ENCODE measurements around the gene TDRD3.

Gene TDRD3

DNA sequence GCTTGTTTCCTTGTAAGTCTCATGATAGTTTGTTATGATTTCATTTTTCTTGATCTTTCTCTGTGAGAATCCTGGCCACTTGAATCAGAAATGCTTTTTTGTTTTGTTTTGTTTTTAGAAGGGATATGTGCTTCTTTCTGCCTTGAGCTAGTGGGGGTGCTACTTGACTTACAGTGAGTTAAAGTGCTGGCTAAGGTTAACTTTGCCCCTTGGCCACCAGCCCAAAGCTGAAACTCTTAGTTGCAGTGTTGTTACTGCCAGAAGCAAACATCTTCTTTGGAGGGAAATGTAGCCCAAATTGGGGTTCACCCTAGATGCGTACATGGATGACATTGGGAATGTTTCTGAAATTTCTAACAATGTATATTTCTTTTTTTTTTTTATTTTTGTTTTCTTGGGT is 57.4 kb downstream of the TDRD3 start:
- no peak for DNase-seq (ENCODE audit: low read depth)

DNA sequence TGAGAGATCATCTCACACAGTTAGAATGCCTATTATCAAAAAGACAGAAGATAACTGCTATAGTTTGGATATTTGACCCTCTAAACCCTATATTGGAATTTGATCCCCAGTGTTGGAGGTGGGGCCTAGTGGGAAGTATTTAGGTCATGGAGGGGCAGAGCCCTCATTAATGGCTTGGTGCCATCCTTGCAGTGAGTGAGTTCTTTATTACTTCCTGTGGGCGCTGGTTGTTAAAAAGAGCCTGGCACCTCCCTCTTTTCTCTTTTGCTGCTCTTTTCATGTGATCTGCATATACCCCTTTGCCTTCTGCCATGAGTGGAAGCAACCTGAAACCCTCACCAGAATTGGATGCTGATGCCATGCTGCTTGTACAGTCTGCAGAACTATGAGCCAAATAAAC is 66.8 kb downstream of the TDRD3 start:
- no peak for DNase-seq (ENCODE audit: low read depth)

DNA sequence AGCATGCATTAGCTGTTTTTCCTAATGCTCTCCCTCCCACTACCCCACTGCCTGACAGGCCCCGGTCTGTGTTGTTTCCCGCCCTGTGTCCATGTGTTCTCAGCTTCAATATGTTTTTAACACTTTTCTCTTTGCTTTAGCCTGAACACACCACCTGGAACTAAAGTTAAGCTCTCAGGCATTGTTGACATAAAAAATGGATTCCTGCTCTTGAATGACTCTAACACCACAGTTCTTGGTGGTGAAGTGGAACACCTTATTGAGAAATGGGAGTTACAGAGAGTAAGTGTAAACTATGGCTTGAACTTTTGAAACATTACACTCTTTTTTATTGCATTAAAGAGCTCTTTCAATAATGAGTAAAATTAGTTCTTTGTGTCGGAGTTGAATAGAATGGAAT is 70.1 kb downstream of the TDRD3 start:
- no peak for DNase-seq (ENCODE audit: low read depth)

DNA sequence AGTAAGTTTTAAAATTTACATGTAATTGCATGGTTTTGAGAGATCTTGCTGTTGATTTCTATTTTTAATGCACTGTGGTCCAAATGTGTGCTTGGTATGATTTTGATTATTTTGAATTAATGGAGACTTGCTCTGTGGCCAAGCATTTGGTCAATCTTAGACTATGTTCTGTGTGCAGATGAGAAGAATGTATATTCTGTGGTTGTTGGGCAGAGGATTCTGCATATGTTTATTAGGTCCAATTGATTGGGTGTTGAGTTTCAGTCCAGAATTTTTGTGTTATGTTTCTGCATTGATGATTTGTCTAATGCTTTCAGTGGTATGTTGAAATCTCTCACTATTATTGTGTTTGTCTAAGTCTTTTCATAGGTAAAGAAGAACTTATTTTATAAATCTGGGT is 82.3 kb downstream of the TDRD3 start:
- DNase-seq (ENCODE audit: low read depth), result no peak

DNA sequence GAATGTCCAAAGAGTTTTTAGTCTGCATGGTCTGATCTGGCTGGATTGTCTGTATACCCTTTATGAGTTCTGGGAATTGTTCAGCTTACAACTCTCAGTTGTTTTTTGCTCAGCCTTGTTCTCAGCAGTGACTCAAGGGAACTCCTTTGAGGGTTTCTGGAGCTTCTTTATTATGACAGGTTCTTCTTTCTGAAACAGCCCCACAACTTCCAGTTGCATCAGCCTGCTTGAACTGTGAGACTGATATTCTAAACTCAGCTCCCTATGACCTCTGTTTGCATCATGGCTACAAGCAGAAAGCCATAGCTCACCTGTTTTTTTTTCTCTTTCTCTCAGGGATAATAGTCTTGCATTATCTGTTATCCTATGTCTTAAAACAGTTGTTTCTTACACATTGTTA is 85.0 kb downstream of the TDRD3 start:
- DNase-seq (ENCODE audit: low read depth), result peak; percentile 12

DNA sequence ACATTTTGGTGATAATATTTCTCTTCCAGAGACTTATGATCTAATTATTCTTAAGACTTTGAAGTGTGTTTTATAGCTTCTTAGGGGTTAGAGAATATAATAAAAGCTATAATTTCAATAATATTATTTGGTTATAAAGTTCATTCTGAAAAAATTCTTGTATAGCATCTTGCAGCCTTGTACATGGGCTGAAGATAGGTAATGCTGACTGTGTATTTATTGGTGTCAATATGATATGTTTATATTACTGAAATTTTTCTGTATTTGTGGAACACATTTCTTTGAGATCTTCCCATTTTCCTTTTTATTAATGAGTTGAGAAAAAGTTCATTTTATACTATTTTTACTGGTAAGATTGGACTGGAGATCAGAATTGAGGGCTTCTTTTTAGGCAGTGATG is 87.8 kb downstream of the TDRD3 start:
- DNase-seq (ENCODE audit: low read depth), result no peak

DNA sequence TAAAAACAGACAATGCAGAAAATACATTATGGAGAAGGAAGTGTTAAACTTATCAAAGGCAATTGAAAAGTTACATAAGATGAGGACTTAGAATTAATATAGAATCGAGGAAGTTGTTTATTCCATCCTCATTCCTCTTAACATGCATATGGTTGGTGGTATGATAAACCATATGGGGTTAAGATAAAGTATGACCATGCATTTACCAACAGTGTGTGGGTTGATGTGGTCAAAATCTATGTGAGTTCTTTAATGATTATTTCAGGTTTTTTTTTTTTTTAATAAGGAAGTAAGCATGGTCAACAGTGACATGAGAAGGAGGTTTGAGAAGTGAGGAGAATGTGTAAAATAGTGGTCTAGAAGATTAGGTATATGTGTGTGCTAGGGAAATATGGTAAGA is 94.5 kb downstream of the TDRD3 start:
- no peak for DNase-seq (ENCODE audit: low read depth)

DNA sequence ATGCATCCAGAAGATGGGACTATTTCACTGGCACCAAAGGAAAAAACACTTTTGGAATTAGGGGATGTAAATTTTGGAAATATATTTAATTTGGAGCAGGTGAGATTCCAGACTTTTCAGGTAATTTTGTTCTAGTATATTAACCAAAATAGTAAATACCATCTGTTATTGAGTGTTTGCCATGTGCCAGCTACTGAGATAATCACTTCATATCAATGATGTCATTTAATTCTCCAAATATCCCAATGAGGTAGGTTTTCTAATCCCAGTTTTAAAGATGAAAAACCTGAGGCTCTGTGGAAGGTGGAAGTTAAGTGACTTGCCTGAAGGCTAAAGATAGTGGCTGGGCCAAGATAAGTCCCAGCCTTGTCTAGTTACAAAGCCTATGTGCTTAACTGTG is 95.2 kb downstream of the TDRD3 start:
- no peak for DNase-seq (ENCODE audit: low read depth)

DNA sequence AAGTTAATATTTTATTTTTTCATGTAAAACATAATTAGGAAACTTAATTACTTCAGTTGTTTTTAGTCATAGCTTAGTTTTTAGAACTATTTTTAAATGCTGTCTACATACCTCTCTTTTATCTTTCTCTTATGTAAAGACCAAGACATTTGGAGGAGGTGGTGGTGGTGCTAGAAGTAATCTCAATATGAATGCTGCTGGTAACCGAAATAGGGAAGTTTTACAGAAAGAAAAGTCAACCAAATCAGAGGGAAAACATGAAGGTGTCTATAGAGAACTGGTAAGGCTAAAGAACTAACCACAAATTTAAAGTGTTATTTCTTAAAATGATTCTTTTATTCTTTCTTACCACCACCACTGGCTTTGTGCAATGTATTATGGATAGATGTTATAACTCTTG is 97.3 kb downstream of the TDRD3 start:
- DNase-seq (ENCODE audit: low read depth), result no peak

DNA sequence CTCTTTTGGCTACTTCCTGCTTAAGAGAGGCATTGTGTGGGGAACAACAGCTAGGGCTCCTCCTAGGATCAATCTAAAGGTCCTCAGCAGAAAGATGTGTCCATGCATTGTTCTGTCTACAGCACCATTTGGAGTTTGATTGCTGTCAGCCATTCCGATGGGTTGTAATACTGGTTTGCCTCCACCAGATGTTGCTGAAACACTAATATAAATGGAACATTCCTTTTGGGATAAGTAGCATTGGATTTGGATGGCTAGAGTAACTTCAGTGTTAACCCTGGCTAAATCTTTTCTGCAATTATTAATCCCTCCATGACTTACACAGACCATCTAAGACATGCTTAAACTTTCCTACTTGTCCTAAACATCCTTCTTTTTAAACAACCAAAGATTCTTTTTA is 104.2 kb downstream of the TDRD3 start:
- DNase-seq (ENCODE audit: low read depth), result no peak

DNA sequence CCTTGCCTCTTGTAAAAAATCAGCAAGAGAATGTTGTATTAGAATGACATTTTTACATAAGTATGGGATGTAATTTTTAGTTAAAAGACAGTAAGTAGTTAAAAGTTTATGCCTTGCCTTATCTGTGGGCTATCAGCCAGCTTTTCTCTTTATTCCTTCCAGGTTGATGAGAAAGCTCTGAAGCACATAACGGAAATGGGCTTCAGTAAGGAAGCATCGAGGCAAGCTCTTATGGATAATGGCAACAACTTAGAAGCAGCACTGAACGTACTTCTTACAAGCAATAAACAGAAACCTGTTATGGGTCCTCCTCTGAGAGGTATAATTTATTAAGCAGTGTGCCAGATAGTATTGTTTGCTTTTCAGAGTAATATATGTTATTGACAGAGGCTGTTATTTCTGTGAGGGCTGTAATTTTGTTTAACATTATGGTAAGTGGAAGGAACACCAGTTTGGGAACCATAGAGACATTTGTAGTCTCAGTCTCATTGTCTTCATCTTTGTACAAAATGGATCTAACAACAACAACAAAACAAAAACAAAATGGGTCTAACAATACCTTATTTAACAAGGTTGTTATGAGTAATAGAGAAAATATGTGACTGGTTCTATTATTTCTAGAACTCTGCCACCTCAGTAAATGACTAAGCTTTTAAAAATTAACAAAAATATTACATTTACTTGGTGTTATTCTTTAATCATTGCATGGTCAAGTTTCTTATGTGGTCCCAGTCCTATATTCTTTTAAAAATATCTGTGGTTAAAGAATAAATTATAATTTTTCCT is 112.8 kb downstream of the TDRD3 start:
- no peak for DNase-seq (ENCODE audit: low read depth)

DNA sequence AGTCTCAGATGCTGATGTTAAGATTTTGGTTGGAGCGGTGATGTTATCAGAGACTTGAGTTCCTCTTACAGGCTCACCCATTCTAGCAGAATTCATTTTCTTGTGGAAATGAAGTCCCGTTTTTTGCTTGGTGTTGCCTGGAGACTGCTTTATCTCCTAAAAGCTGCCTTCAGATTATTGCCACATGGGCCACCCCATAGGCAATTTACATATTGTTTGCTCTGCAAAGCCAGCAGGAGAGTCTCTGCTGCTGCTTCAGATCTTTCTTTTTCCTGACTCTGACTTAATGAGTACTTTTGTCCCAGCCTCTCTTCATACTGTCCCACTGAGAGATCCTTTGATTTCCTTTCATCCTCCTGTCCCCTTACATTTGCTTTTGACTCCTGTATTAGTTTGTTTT is 114.6 kb downstream of the TDRD3 start:
- no peak for DNase-seq (ENCODE audit: low read depth)

DNA sequence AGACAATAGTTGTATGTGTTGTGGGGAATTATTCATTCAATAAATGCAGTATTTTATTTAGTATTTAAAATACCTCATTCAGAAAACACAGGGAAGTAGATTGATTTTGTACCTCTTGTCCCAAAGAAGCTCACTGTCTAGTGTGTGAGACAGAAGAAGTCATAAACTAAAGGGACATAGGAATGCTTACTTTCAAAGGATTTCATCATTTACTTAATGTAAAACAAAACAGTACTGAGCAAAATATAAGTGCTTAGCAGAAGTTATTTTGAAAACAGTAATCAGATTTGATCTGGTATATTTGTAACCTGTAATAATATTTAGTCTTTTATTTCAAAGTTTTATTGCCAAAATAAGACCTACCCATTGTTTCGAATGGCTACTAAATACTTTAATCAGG is 117.9 kb downstream of the TDRD3 start:
- no peak for DNase-seq (ENCODE audit: low read depth)

DNA sequence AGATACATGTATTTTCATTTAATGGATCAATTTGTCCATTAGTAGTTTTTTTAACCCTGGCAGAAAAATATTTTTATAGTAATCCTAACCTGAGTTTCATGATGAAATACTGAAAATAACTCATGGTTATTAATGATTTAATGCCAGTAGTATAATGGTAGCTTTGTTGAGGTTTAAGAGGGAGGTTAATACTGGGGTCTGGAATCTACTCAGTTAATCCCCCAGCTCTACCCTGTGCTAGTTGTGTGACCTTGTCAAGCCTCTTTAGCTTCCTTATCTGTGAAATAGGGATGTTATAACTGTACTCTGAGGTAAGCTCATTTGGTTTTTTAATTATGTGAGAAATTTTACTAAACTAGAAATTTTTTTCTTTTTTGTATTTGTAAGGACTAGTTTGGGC is 122.5 kb downstream of the TDRD3 start:
- DNase-seq (ENCODE audit: low read depth), result no peak

DNA sequence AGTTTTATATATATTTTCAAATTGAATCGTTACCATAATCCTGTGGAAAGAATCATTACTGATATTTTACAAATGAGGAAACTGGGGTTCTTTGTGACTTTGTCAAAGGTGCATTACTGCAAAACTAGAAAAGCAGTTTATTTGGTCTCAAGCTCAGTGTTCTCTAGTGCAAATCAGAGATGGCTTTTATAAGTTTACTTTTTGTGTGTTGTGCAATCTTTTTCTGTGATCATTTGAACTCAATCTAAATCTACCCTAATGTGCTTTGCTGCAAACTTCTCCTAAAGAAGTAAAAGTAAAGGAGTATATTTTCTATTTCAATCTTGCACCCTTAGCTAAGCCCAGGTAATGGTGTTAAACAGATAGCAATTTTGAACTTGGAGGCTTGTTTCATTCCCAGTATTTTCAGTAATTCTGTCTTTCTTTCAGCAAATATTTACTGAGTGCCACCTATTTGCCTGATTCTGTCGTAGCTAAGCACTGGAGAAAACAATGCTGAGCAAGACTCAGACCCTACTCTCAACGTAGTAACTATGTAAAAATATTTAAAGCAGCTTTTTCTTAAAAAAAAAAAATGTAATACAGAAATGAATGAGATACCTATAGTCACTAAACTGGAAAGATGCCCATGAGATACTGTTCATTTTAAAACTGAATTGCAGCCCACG is 124.0 kb downstream of the TDRD3 start:
- no peak for DNase-seq (ENCODE audit: low read depth)

DNA sequence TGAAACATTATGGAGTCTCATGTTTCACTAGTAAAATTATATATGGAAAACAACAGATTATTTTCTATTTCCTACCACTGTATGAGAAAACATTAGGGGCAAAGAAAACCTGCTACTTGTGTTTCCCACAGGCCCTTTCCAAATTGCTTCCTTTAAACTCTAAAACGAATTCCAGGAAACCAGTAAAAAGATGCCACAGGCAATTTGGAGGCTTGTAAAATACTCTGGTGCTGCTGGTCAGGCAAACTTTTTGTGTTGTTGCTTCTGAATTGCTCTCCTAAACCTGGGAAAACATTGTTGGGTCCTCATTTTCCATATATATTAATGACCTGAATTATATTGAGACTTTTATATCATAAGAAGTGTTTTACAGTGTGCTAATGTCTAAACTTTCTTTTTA is 141.5 kb downstream of the TDRD3 start:
- no peak for DNase-seq (ENCODE audit: low read depth)

DNA sequence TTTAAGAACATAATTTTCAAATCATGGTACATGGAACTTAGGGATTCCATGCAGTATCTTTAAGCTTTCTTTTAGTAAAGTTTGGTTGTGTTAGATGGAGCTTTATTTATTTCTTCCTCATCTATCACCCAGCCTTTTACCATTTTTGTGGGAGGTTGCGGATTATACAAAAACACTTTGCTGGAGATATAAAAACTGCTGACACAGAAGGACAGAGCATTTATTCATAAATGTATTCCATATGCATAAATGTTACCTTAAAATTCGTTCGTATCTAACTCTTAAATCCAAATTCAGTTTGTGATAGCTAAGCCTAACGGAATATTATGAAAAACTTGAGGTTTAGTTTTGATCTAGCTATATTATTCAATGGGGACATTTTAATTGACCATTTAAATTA is 143.3 kb downstream of the TDRD3 start:
- no peak for DNase-seq (ENCODE audit: low read depth)

DNA sequence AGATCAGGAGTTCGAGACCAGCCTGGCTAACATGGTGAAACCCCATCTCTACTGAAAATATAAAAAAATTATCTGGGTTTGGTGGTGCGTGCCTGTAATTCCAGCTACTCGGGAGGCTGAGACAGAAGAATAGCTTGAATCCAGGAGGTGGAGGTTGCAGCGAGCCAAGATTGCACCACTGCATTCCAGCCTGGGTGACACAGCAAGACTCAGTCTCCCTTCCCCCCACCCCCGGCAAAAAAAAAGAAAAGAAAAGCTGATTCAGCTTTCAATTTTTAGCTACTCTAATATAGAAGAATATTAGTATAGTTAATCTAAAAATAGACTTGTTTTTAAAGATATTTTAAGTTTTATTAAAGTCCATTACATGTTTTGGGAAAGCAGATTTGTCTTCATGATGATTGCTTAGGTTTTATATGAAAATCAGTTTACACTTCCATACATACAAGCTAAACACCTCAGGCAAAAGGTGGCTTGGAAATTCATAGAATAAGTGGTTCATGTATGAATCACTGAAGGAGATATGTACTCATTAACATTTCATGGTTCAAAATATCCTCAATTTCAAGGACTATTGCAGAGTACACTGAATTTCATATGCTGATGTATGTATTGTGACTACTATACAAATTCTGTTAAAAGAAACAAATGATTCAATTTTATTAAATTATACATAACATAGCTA is 165.2 kb downstream of the TDRD3 start:
- no peak for DNase-seq (ENCODE audit: low read depth)

DNA sequence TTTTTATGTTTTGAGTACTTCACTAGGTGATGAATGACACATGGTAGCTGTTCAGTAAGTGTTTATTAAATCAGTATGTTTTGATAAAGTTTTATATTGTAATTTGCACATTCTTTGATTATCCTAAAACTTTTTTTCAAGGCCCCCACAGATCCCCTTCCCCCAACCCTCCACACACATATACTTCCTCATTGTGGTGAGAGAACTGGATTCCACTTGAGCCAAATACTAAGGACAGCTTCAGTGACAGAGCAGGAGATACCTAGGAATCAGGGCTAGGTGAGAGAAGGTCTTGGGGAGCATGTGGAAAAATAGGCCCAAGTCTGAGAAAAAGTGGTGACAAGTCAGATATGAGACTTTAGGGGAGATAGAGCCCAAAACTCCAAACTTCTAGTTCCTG is 174.6 kb downstream of the TDRD3 start:
- DNase-seq (ENCODE audit: low read depth), result no peak

DNA sequence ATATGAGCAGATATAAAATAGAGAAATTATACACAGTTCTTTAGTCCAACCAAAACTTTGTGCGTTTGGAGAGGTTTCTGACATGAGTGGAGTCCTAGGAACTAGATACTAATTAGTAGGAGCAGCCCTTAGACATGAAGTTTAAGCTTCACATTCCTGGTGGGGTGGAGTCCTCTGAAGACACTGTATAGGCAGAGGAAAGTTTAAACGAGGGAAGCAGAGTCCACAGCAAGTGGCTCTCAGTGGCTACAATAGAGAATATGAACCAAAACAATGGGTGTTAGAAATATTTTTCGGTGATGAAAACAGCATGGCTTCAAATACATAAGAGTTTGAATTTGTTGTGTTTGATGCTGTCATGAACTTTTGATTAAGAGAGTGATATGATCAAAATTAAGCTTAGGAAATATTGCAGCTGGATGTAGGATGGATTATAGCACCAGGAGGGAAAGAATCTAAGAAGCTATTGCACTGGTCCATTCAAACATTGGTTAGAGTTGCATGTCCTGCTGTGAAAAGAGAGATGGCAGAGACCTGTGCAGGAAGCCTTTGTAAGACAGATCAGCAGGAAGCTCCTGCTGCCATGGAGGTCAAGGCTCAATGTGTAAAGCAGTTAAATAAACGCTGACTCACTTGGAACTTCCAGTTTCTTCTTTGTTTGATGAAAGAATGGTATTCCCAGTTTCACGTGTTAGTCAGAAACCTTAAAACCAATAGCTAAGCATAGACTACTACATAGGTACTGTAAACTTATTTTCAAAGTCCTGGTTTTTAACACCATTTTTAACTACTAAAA is 175.2 kb downstream of the TDRD3 start:
- peak; percentile 47 for DNase-seq (ENCODE audit: low read depth)

DNA sequence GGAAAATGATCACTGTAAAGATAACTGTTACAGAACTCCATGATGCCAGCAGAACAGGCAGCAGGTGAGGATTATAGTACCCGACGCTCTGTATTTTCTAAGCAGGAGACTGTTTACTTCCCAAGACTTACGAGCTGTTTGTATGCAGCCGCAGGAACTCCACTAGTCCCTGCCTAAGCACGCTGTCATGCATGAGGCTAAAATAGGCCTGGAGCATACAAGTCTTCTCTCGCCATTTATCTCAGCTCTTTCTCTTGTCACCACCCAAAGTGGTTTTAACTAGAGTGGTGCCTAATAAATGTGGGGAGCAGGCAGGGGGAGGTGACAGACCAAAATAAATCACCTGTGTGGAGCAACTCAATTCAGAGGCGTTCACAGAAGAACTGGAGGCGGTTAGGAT is 175.8 kb downstream of the TDRD3 start:
- DNase-seq (ENCODE audit: low read depth), result no peak

DNA sequence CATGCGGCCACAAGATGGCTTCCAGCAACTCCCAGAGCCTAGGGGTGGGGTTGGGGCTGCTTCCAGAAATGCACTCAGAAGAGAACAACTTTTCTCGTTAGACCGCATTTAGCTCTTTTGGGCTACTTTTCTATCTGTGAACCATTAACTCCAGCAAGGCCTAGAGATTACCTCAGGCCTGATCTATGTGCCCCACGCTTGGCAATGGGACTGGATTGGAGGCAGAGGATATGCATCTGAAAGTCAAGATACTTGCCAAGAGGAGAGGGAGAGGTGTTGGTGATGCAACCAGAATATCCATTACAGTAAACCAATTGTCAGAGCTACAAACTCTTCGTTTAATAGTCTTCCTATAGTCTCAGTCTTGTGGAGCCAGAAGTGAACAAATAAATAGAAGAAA is 177.7 kb downstream of the TDRD3 start:
- DNase-seq (ENCODE audit: low read depth), result no peak

DNA sequence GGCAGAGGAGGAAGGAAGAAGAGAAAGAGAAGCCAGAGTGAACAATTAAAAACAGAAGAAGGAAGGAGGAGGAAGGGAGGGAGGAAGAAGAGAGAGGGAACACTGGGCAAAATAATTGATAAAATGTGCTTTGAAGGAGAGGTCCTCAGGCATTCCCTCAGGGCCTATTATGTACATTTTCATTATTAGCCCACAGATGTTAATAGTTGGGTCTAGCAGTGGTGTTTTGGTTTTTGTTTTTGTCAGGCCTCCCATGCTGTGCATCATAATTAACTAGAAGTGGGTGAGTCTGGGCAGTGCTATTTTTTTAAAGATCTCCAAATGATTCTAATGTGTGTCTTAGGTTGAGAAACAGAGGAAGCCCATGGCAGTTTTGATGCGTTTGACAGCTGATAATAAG is 178.1 kb downstream of the TDRD3 start:
- no peak for DNase-seq (ENCODE audit: low read depth)

Data from stromal cell of bone marrow (primary cell).